Panc1 (cell line): Measurements from ENCODE around the gene RIMBP2.

Experiments
- REST ChIP-seq, 2 experiments: IDR thresholded peaks; 2 replicates each; pipeline ENCODE4 v1.6.1; 2011 to 2012; ENCODE audit warnings: low read depth in 2 of 2, control low read depth in 1 of 2, low read length in 1 of 2, mild to moderate bottlenecking in 1 of 2, moderate library complexity in 1 of 2; ENCODE audit not compliant: insufficient read depth in 1 of 2
- TCF7L2 ChIP-seq: IDR thresholded peaks from 2 replicates; pipeline ENCODE4 v1.6.1; 2011; ENCODE audit warnings: mild to moderate bottlenecking, low read depth, low read length, inconsistent platforms
- TF ChIP-seq, protein P1 (sequence below): fragments of 450-650 bp; IDR thresholded peaks from 2 replicates; pipeline ENCODE4 v1.5.1; 2017; ENCODE audit warnings: mild to moderate bottlenecking

DNA sequence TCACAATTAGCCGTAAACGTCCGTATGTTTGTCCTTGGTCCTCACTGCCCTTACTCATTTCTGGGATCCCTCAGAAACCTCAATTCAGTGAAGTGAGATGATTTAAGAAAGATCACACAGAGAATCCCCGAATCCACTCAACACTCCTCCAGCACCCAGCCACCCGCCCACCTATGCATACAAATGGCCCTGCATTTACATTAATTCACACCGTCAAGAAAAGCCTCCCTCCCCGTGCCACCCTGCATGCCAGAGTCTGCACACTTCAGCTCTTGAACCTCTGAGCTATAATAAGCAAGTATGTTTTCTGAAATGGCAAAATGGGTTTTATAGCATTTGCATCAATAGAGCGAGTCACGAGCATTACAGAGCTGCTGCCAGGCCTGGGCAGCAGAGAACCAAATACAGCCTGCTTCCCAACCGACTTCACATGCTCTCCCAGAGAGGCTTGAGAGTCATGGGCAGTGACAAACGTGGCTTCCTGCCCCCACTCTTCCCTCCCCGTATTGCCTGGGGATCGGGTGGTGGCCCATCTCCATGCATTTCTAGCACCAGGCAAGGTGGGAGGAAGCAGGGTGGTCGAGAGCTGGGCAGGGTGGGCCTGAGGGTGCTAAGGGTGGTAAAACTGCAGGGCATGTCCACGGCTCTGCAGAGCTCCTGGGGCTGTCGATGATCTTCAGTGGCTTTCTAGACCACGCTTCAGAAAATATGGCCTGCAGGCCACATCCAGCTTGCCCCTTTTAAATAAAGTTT lies 177.6 kb downstream of the RIMBP2 start:
- TF ChIP-seq, protein P1, sequence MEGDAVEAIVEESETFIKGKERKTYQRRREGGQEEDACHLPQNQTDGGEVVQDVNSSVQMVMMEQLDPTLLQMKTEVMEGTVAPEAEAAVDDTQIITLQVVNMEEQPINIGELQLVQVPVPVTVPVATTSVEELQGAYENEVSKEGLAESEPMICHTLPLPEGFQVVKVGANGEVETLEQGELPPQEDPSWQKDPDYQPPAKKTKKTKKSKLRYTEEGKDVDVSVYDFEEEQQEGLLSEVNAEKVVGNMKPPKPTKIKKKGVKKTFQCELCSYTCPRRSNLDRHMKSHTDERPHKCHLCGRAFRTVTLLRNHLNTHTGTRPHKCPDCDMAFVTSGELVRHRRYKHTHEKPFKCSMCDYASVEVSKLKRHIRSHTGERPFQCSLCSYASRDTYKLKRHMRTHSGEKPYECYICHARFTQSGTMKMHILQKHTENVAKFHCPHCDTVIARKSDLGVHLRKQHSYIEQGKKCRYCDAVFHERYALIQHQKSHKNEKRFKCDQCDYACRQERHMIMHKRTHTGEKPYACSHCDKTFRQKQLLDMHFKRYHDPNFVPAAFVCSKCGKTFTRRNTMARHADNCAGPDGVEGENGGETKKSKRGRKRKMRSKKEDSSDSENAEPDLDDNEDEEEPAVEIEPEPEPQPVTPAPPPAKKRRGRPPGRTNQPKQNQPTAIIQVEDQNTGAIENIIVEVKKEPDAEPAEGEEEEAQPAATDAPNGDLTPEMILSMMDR, result no peak
- TF ChIP-seq REST (IDR thresholded peaks at IDR 0.05; ENCODE audit: insufficient read depth in 1 of 2, low read depth in 2 of 2, low read length in 1 of 2) (no peak), TCF7L2 (no peak)
